Pancreas (tissue), 10 donors: ENCODE measurements around the gene WDR72. TPM values are rescaled to one million over a fixed set of nuclear protein-coding genes. Genes with fewer than 3 reads are reported as not detected.

Source experiments
- ATAC-seq, 4 donors: fragments of 200-7000 bp; cut with Tn5 transposase; one replicate each; pipeline versions ENCODE4 v1.8.0 to v1.9.1; 2020; ENCODE audit warnings: mild to moderate bottlenecking in 4 of 4, moderate library complexity in 4 of 4
- DNase-seq, 6 donors: peaks; one replicate each; pipeline ENCODE4 v3.0.0-alpha.2; 2020
- FAIRE-seq: peaks from 2 replicates; lab custom pipeline; 2012; peaks lifted over from hg19 to GRCh38; lab: Jason Lieb, UNC
- H3K27ac ChIP-seq, 4 donors: fragments of 200-600 bp; sonication (generic); 1 replicate in 3 of 4; 2 replicates in 1 of 4; pipeline versions ENCODE4 v1.5.0 to v1.8.0; 2020
- H3K27me3 ChIP-seq, 4 donors: fragments of 200-600 bp; one replicate each; pipeline ENCODE4 v1.8.0; 2021
- H3K36me3 ChIP-seq, 3 donors: fragments of 200-600 bp; sonication (generic) in 1 of 3; one replicate each; pipeline versions ENCODE4 v1.5.0 to v1.8.0; 2020 to 2021
- H3K4me1 ChIP-seq, 3 donors: fragments of 200-600 bp; one replicate each; pipeline ENCODE4 v1.8.0; 2021
- H3K4me3 ChIP-seq, 4 donors: fragments of 200-600 bp; sonication (generic) in 2 of 4; one replicate each; pipeline versions ENCODE4 v1.5.0 to v1.8.0; 2020 to 2021
- H3K9me3 ChIP-seq, 4 donors: fragments of 200-600 bp; one replicate each; pipeline ENCODE4 v1.8.0; 2021
- CTCF ChIP-seq, 4 donors: fragments of 200-600 bp; sonication (generic) in 3 of 4; IDR thresholded peaks; one replicate each; pipeline versions ENCODE4 v1.5.0 to v1.8.0; 2021; ENCODE audit warnings: antibody characterized with exemption in 4 of 4
- WGBS, 2 donors: extraction: QIAGEN DNeasy Blood & Tissue Kit; methylation state at CpG; one replicate each; pipeline ENCODE4 v1.1.7; 2013; 5-methylcytosine and 5-hydroxymethylcytosine counted together
- intact Hi-C, 3 donors: fragments of 100-400 bp; cut with DNase I; formaldehyde crosslinking; loops; one replicate each; pipeline versions ENCODE4 v1.11.1 to v1.14.2; 2022
- polyA plus RNA-seq, 2 donors: library from polyadenylated mRNA; stranded (reverse); fragments of 200-250 nt; gene quantifications; one replicate each; pipeline ENCODE4 v1.2.3, GENCODE V29; 2013
- total RNA-seq, 6 donors: library from RNA; stranded (reverse); fragmentation: NEBNext Ultra II Directional in 4 of 6; extraction: Animal tissue kit (Norgen Biotek cat#: 25700) in 4 of 6; gene quantifications; one replicate each; pipeline versions ENCODE4 v1.2.1 to v1.2.4, GENCODE V29; 2021 to 2023
- donor health status: healthy with polysubstance abuse.
- donor health status: DM: no; HTN: no; CAD: no; lungs with moderate emphysema.
- donor health status: DM: no; HTN: no; CAD: no.
- donor health status: control.
- donor health status: control.
- donor health status: Bipolar disorder and iron deficiency.
- donor health status: DM: yes; HTN: yes; CAD: no.
- donor health status: DM: no; HTN: no; CAD: no.
- donor health status: DM: no; HTN: no; CAD: no.
- donor health status: DM: yes; HTN: yes; CAD: no.

The WDR72 gene
- total and polyA plus RNA-seq, 8 donors: 1.0 to 5.3 (median 3.7) TPM

GRCh38 chr15:53739651-53740050, 19.8 kb downstream of the WDR72 start:
- FAIRE-seq (no peak), DNase-seq (peak in 2 of 6 donors; percentile 4 to 39), ATAC-seq (peak; percentile 77 to 88 (median 84))
- TF ChIP-seq CTCF (IDR thresholded peaks at IDR 0.05): no peak
- Histone ChIP-seq H3K4me1 (no peaks in the 10 kb centered on the region), H3K9me3 (no peaks in the 10 kb centered on the region), H3K27ac (peak overlapping the region in 2 of 4 donors; percentile 12 to 57), H3K27me3 (no peaks in the 10 kb centered on the region), H3K4me3 (no peak overlapping the region), H3K36me3 (no peaks in the 10 kb centered on the region)
- intact Hi-C loops: no loop called here
- 4 to 6% methylated on average over 4 of the region's 4 CpGs for WGBS, 2 donors

DNA sequence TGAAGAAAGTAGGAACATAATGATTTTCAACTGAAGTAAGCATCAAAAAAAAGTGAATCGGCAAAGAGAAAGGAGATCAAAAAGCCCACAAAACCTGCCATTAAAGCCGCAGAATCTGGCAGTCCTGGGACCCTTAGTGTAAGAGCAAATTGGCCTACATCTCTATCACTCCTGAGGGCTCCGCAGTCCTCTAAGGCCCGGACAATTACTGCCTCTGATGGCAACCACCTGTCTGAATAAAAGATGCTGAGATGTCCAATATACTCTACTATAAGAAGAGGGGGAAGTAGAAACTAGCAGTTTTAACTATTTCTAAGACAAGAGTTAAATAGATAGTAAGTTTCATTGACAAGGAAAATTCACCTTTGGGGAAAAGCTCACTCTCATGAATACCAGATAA, 20.3 kb downstream of the WDR72 start:
- H3K4me1 ChIP-seq: no peaks in the 10 kb centered on the region
- no peaks in the 10 kb centered on the region for H3K9me3 ChIP-seq
- WGBS, 2 donors: 79 to 88% methylated on average over 4 of the region's 4 CpGs
- H3K4me3 ChIP-seq: no peak overlapping the region
- H3K27me3 ChIP-seq: no peaks in the 10 kb centered on the region
- H3K27ac ChIP-seq: peak overlapping the region in 2 of 4 donors; percentile 12 to 57
- no peak for DNase-seq
- intact Hi-C loops: no loop called here
- no peaks in the 10 kb centered on the region for H3K36me3 ChIP-seq
- FAIRE-seq: no peak
- ATAC-seq: peak in 2 of 4 donors; percentile 12 to 22
- TF ChIP-seq CTCF (IDR thresholded peaks at IDR 0.05): no peak

DNA sequence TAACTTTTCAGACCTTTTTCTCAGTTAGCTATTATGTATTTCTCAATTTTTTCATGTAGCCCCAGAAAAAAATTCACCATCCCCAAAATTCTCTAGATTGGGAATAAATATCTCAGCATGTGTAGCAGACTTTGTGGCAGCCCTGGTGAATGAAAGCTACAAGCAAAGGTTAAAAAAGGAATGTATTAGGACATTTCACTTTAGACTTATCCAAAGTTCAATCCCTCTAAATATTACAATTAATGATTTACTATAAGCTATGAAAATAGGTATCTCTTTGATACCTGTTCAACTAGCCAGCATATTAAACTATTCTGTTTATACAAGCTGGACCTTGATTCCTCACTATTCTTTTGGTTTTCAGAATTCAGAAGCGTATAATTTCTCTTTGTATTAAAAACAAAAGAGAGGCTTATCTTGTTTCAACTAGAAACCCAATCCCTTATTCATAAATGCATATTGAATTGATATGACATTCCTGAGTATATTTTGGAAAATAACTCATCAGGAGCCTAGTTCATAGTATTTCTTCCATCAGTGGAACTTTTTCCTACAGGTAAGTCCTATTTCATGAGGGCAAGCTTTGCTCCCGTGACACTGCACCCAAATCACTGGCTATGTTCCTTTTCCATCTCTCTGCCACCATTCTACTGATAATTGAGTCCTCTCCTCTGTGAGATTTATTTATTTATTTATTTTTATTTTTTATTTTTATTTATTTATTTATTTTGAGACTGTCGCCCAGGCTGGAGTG, 38.0 kb downstream of the WDR72 start:
- no peak for TF ChIP-seq CTCF (IDR thresholded peaks at IDR 0.05)
- no peak for FAIRE-seq
- no peak for DNase-seq
- 82 to 84% methylated on average over 3 of the region's 3 CpGs for WGBS, 2 donors
- Histone ChIP-seq H3K27me3 (no peaks in the 10 kb centered on the region), H3K36me3 (no peaks in the 10 kb centered on the region), H3K27ac (no peak overlapping the region), H3K4me1 (no peaks in the 10 kb centered on the region), H3K9me3 (no peaks in the 10 kb centered on the region), H3K4me3 (no peak overlapping the region)
- intact Hi-C loops: no loop called here
- ATAC-seq: peak in 1 of 4 donors; percentile 11

- TF ChIP-seq CTCF (IDR thresholded peaks at IDR 0.05): peak in 2 of 4 donors; percentile 8 to 9
- WGBS, 2 donors: 22 to 25% methylated on average over 3 of the region's 3 CpGs
- Histone ChIP-seq H3K27me3 (no peaks in the 10 kb centered on the region), H3K9me3 (no peaks in the 10 kb centered on the region), H3K4me1 (no peaks in the 10 kb centered on the region), H3K27ac (no peak overlapping the region), H3K36me3 (no peaks in the 10 kb centered on the region), H3K4me3 (no peak overlapping the region)
- FAIRE-seq (no peak), DNase-seq (no peak), ATAC-seq (peak in 3 of 4 donors; percentile 58 to 71 (median 63))
- intact Hi-C loops: no loop called here
These were observed 42.3 kb downstream of the WDR72 start for GRCh38 chr15:53716909-53717876.
